Left renal pelvis (tissue), 4 donors: ENCODE results near the gene OXGR1. TPM values are rescaled to one million over a fixed set of nuclear protein-coding genes. Genes with fewer than 3 reads are reported as not detected.
A peak's percentile ranks its signal among the peaks of the same experiment; 100 is the strongest.

Source experiments
- DNase-seq, 4 donors: peaks; one replicate each; pipeline ENCODE4 v3.0.0-alpha.2; 2013; ENCODE audit warnings: low read depth in 4 of 4, low spot score in 3 of 4
- polyA plus RNA-seq, 4 donors: library from polyadenylated mRNA; unstranded; fragments of 120-200 nt; gene quantifications; one replicate each; pipeline ENCODE4 v1.2.1, GENCODE V29; 2013; ENCODE audit not compliant: insufficient read length in 4 of 4

The OXGR1 gene
- polyA plus RNA-seq, 4 donors: 0.94 to 6.4 (median 4.0) TPM

DNA sequence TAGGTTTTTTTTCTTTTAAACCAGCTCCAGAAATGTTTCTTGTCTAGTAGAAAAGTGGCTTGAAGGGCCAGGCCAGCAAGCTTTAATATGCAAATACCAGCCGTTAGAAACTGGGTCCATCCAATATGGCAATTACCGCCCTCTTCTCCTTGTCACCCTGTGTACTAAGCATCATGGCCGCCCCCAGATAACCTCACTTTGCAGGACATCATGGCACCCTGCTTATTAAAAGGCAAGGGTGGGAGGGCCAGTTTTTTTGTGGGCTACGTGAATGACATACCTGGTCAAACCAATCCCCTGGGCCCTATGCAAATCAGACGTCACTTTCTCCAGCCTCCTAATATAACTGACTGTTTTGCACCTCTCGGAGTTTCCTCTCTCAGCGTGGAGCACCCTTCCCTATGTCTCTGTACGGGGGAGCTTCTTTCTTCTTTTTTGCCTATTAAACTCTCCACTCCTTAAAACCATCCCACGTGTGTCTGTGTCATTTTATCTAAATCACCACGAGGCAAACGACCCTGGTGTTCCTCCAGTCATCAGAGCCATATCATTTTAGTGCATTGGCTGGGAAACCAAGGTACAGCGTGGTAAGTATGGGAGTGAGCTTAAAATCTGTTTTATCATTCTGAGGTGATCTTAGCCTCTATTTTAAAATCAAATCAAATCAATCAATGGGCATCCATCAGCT is 27.7 kb downstream of the OXGR1 start:
- no peak for DNase-seq

DNA sequence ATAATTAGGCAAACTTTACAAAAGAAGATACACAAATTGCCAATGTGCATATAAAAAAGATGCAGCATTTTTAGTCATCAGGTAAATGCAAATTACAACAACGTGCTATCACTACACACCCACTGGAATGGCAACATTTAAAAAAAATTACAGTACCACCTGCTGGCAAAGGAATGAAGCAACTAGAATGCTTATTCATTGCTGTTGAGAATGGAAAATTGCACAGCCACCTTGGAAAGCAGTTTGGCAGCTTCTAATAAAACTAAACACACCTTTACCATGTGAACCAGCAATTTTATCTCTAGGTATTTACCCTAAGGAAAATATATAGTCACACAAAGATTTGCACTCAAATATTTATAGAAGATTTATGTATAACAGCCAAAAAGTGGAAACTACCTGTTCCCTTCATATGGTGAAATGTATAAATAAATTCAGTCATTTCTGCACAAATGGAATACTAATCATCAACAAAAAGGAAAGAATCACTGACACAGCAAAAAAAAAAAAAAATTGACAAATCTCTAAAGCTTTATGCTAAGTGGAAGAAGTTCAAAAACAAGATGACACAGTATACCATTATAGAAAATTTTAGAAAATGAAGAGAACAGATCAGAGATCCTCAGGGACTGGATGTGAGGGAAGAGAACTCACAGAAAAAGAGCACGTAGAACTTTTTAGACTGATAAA is 30.3 kb downstream of the OXGR1 start:
- DNase-seq: no peak

DNA sequence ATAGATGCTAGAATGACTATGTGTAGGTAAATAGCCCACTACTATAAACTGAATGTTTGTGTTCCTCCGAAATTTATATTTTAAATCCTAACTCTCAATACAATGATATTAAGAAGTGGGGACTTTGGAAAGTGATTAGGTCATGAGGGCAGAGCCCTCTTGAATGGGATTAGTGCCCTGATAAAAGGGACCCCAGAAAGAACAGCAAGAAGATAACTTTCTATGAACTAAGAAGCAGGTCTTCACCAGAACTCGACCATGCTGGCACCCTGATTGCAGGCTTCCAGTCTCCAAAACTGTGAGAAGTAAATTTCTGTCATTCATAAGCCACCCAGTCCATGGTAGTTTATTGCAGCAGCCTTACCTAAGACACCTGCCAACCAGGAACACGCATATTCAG is 33.9 kb downstream of the OXGR1 start:
- no peak for DNase-seq

DNA sequence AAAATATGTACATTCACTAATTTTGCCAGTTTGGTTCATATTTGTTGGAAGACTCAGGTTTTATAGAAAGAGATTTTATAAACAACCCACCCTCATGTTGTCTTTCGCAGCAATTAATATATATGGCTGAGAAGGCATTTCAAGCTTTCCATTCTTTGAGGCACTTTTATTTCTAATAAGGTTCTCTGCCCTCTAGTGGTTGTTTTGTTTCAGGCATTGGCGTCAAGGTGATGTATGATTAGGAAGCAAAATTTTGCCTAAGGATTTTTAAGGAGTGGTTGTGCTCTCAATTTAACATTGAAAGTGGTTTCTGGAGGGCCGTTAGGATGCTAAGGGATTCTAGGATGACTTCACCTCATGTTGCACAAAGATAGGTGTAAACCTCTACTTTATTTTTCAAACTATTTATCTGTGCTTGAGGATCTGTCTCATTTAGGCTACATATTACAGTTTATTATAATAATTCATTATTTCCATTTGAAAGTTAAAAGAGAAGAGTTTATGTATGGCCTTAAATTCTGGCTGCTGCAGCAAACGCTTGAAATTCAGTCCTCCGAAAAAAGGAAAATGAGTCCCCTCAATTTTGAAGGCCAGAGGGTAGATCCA is 35.9 kb downstream of the OXGR1 start:
- peak in 2 of 4 donors; percentile 18 to 19 for DNase-seq

DNA sequence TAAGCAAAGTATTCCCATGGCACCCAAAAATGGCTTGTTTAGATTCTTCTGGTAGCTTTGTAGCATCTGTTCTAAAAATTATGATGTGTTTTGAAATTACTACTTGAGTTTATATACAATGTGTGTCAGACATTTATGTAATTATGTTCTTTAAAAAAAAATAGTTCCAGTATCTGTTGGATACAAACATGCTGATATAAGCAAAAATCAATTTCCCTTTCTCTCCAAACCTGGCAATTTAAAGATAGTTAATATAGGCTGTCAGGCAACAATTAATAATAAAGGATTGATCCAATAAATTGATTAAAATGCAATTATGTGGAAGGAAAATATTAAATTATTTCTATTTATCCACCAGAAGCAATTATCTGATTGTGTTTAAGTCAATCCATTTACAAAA is 41.7 kb downstream of the OXGR1 start:
- DNase-seq: no peak

DNA sequence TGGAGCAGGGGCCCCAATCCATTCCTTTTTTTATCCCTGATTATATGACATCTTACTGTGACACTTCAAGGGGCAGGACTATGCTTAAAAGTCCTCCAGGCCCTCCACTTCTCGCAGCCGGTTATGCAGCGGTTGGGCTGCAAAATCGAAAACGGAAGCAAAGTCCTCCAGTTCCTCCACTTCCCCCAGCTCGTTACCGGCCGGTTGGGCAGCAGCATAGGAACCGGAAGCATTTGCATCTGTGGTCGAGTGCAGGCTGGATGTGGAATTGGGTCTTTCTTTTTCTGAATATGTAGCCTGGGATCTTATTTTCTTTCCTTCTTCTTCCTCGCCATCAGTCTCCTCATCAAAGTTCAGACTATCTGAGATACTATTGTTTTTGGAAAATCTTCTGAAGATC is 46.1 kb downstream of the OXGR1 start:
- no peak for DNase-seq

DNA sequence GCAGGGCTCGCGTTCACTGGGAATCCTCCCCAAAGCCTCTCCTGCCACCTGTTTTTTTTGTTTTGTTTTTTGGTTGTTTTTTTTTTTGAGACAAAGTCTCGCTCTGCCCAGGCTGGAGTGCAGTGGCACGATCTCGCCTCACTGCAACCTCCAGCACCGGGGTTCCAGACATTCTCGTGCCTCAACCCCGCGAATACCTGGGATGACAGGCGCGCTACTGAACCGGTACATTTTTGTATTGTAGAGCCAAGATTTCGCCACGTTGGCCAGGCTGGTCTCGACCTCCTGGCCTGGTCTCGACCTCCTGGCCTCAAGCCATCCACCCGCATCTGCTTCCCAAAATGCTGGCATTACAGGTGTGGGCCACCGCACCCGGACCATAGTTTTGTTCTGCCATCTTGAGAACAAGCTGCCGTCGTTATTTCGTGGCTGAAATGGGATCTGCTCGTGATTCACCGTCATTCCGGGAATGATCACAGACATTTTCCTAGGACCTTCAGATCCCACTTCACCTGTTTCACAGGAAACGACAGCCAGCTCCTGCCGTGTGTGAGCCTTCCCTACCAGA is 46.8 kb downstream of the OXGR1 start:
- no peak for DNase-seq

DNA sequence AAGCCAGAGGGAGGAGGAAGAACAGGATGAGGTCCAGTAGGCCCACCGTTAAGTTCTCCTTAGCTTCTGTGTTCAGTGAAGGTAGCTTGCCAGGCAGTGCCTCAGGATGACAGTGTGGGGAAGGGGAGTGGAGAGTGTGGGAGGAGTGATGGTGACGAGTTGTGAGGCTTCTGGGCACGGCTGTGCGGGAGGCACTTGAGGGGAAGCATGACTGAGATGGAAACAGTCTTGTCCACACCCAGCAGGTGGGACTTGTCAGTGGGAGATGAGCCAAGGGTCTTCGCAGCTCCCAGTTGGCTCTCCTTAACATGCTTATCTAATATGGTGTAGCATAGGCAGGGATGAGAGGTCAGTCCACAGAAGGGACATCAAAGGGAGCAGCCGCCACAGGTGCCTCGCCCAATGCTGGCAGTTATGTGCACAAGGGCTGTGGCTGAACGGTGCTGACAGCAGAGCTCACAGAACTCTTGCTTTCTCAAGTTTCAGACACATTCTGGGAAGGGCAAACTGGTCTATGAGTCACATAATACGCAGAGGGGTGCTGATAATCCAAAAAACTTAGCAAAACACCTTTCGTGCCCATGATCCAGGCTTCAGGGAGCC is 47.5 kb downstream of the OXGR1 start:
- DNase-seq: no peak

DNA sequence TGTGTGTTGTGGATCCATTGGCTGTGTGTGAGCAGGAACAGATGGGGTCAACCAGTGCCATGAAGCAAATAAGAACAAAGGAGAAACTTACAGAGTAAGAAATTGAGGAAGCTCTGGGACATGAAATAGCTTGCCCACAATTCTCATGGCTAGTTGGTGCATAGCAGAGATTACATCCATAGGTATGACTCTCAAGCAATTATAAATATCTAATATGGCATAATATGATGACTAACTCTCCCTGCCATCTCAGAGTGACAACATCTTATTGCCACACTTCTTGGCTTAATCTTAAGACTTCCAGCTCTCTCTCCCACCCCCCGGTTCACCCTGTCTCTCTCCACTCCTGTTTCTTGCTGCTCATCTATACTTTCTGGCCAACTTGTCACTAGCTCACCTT is 53.3 kb downstream of the OXGR1 start:
- no peak for DNase-seq

DNA sequence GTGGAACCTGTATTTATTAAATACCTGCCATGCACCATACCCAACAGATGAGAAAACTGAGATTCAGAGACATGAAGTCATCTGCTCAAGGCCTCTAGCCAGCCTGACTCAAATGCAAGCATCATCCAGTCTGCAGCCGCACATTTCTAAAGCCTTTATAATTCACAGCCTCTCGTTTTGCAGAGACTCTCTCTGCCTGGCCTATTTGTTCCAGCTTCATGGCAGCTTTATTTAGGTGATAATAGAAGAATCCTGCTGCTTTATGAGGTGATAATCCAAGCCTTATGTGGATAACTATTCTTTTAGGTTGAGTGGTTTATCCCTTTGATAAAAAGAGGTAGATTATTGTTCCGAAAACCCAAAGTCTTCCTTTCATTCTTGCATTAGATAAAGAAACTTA is 58.4 kb downstream of the OXGR1 start:
- no peak for DNase-seq

Other genes starting within 250 kb of the OXGR1 start
- gene MBNL2, start 227.9 kb upstream of the OXGR1 start, polyA plus RNA-seq: 10 to 100 TPM; 59.9 to 78.3 (median 63.9) TPM